ENCODE results near the gene WDR62. TPM values are rescaled to one million over a fixed set of nuclear protein-coding genes. Genes with fewer than 3 reads are reported as not detected.

The WDR62 gene
- total RNA-seq, 3 donors from 2014 or later (not counting 1 experiment from before 2014, with no cell fraction given): 3.9 to 5.9 (median 4.8) TPM

DNA sequence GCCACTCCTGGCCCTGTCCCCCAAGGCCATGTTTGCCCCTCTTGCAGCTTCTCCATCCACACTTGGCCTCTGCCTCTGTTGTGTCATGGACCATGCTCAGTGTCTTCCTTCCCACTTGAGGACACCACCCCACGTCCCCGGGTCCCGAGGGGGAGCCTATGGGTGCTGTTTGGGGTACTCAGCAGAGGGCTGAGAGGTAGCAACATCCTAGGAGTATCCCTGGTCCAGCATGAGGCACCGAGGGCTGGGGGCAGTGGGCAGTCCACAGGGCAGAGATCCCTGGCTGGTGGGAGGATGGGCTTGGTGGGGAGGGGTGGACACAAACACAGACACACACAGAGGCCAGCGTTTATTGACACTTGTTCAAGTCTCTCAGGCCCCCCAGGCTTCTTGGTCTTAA is 95.9 kb downstream of the WDR62 start:
- no peaks in the 10 kb centered on the region for H3K9me3 ChIP-seq (ENCODE audit: control insufficient read depth, insufficient read depth, low read length)
- Mint-ChIP-seq H3K27ac (peak overlapping the region in 1 of 2 donors; percentile 73), H3K4me1 (peaks cover 0 to 28% of the 10 kb centered on the region in 2 donors), H3K9me3 (no peaks in the 10 kb centered on the region), H3K4me3 (no peak overlapping the region), H3K36me3 (peaks cover 6% of the 10 kb centered on the region), H3K27me3 (ENCODE audit: low read depth in 2 of 2) (no peaks in the 10 kb centered on the region)
- no peak for DNase-seq
- no peak for ATAC-seq
- peaks cover 51% of the 10 kb centered on the region for H3K36me3 ChIP-seq (ENCODE audit: control insufficient read depth, insufficient read depth, low read length)
- intact Hi-C loops (cut with micrococcal nuclease): no loop called here
- H3K4me3 ChIP-seq (ENCODE audit: low read length): no peak overlapping the region
- H3K4me1 ChIP-seq (ENCODE audit: control insufficient read depth, insufficient read depth, low read length): peaks cover 5% of the 10 kb centered on the region
- H3K27ac ChIP-seq (ENCODE audit: low read length): no peak overlapping the region
- no peak for TF ChIP-seq CTCF (IDR thresholded peaks at IDR 0.05)
- no peaks in the 10 kb centered on the region for H3K27me3 ChIP-seq (ENCODE audit: control insufficient read depth, insufficient read depth, low read length)
- WGBS (ENCODE audit: insufficient coverage): 85% methylated on average over 5 of the region's 5 CpGs

GRCh38 chr19:36151144-36152018 is 96.7 kb downstream of the WDR62 start:
- no peaks in the 10 kb centered on the region for H3K9me3 ChIP-seq (ENCODE audit: control insufficient read depth, insufficient read depth, low read length)
- no peak for ATAC-seq
- Mint-ChIP-seq H3K27ac (peak overlapping the region in 1 of 2 donors; percentile 40), H3K9me3 (no peaks in the 10 kb centered on the region), H3K27me3 (ENCODE audit: low read depth in 2 of 2) (no peaks in the 10 kb centered on the region), H3K4me1 (peaks cover 0 to 29% of the 10 kb centered on the region in 2 donors), H3K36me3 (peaks cover 3% of the 10 kb centered on the region), H3K4me3 (peak overlapping the region; percentile 17)
- H3K27me3 ChIP-seq (ENCODE audit: control insufficient read depth, insufficient read depth, low read length): no peaks in the 10 kb centered on the region
- no peak for DNase-seq
- H3K4me3 ChIP-seq (ENCODE audit: low read length): no peak overlapping the region
- no peak overlapping the region for H3K27ac ChIP-seq (ENCODE audit: low read length)
- H3K36me3 ChIP-seq (ENCODE audit: control insufficient read depth, insufficient read depth, low read length): peaks cover 43% of the 10 kb centered on the region
- TF ChIP-seq CTCF (IDR thresholded peaks at IDR 0.05): no peak
- WGBS (ENCODE audit: insufficient coverage): 96% methylated on average over 47 of the region's 47 CpGs
- intact Hi-C loops (cut with micrococcal nuclease): no loop called here
- H3K4me1 ChIP-seq (ENCODE audit: control insufficient read depth, insufficient read depth, low read length): peaks cover 5% of the 10 kb centered on the region

DNA sequence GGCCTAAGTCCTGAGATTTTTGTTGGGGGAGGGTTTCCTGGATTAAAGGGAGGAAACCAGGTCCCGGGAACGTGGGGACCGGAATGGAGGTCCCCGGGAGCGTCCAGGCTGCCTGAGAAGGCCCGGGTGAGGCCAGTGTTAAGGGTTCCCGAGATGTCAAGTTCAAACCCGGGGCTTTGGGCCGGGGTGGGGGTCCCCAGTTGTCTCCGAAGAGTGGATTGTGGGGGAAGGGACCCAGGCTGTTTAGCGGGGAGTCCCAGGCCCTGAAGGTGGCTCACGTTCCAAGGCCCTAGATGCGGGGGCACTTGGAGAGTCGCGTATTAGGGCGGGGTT is 97.3 kb downstream of the WDR62 start:
- H3K36me3 Mint-ChIP-seq: no peaks in the 10 kb centered on the region
- Histone ChIP-seq H3K27me3 (ENCODE audit: control insufficient read depth, insufficient read depth, low read length) (no peaks in the 10 kb centered on the region), H3K36me3 (ENCODE audit: control insufficient read depth, insufficient read depth, low read length) (peaks cover 37% of the 10 kb centered on the region), H3K4me1 (ENCODE audit: control insufficient read depth, insufficient read depth, low read length) (peaks cover 5% of the 10 kb centered on the region), H3K27ac (ENCODE audit: low read length) (no peak overlapping the region), H3K4me3 (ENCODE audit: low read length) (no peak overlapping the region), H3K9me3 (ENCODE audit: control insufficient read depth, insufficient read depth, low read length) (no peaks in the 10 kb centered on the region)
- peaks cover 0 to 27% of the 10 kb centered on the region in 2 donors for H3K4me1 Mint-ChIP-seq
- WGBS (ENCODE audit: insufficient coverage): 87% methylated on average over 16 of the region's 16 CpGs
- no peak overlapping the region for H3K27ac Mint-ChIP-seq
- intact Hi-C loops (cut with micrococcal nuclease): no loop called here
- DNase-seq (no peak), ATAC-seq (no peak)
- no peak overlapping the region for H3K4me3 Mint-ChIP-seq
- H3K9me3 Mint-ChIP-seq: no peaks in the 10 kb centered on the region
- H3K27me3 Mint-ChIP-seq (ENCODE audit: low read depth in 2 of 2): no peaks in the 10 kb centered on the region
- TF ChIP-seq CTCF (IDR thresholded peaks at IDR 0.05): no peak

All from natural killer cell (primary cell).